Measurements from ENCODE around the gene CD247.

Gene CD247

GRCh38 chr1:167434306-167434705 is 84.0 kb downstream of the CD247 start:
- DNase-seq: no peak

- no peak for DNase-seq
These were observed 84.4 kb downstream of the CD247 start for GRCh38 chr1:167433884-167434283.

DNA sequence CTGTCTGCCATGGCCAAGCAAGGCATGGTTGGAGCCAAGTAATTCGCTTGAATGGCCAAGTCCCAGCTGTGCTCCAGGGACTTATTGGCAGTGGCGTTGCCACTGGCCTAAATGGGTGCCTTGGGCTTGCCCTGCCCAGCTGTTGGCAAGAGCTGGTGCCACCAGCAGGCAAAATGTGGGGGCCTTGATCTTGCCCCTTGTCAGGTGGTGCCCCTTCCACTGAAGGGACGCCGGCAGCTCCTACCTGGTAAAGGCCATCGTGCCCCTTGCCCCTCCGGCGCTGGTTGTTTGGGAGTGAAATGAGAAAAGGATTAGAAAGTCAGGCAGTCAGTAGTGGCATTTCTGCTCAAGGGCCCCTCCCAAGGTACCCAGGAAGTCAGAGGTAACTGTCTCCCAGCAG is 85.5 kb downstream of the CD247 start:
- no peak for DNase-seq

DNA sequence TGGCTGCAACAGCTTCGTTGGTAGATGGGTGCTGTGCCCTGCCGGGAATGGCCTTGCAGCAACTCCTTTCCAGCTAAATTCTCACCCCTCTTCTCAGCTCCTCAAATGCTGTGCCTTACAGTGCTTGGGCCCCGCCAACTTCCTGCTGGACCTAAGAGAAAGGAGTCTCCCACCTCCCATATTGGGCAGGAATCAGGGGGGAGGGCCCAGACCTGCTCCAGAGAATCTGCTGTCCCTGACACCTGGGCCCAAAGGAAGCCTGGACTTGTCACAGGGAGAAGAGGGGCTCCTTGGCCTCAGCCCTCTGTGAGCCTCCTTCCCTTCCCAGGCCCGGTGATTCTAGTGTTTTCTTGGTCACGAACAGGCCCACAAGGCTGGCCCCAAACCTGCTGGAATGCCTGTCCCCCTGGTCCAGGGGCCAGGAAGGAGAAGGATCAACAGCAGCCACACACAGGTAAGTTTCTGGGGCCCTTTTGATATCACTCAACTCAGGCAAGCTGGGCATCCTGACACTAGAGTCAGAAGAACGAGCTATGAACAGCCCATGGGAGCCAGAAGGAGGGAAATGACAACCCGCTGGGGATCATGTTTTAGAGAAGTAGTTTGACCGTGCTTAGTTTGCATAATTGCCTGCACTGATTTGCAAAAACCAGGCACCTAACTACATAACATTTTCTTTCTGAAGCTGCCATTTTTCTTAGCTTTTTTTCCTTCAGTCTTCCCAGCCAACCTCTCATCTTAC is 86.2 kb downstream of the CD247 start:
- DNase-seq: no peak

DNA sequence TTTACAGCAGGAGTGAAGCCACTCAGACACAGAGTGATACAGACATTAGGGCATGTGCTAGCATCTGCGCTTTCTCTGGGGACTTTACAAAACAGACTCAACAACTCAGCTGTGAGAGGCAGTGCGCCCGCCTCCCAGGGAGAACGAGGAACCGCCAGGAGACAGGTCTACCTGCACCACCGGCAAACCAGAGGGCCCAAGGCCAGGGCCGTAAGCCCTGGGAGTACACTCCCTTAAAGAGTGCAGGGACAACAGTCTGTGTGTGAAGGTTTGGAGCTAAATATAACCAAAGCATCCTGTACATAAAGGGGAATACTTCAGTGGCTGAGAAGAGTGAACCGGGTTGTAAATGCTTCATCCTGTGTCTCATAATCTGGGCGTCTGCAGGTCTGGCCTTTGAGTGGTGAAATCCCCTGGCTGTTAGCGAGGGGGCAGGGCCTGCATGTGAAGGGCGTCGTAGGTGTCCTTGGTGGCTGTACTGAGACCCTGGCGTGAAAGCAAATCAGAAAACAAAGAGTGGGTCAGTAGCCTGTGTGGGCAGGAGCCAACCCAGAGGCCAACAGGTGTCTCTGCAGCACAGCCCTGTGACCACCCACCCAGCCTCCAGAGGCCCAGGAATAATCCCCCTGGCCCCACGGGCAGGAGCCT is 86.9 kb downstream of the CD247 start:
- DNase-seq: no peak

- DNase-seq: no peak
These were observed 87.5 kb downstream of the CD247 start for GRCh38 chr1:167430849-167431242.

GRCh38 chr1:167430134-167430848 is 88.0 kb downstream of the CD247 start:
- no peak for DNase-seq

DNA sequence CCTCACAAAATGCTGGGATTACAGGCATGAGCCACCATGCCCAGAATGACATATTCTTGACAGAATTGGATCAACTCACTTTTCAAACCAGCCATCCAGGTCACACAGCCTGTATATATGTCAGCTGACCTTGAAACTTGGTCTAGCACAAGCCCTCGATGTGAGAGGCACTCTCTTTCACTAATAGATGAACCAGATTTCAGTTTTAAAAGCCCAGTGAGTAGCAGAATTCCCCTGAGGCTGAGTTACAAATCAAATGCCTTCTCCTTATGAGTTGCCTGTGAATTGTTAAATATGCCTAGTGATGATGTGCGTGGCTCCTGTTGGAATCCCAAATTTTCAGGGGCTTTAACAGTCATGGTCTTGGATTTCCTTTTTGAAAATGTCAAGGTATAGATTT is 88.7 kb downstream of the CD247 start:
- no peak for DNase-seq

DNA sequence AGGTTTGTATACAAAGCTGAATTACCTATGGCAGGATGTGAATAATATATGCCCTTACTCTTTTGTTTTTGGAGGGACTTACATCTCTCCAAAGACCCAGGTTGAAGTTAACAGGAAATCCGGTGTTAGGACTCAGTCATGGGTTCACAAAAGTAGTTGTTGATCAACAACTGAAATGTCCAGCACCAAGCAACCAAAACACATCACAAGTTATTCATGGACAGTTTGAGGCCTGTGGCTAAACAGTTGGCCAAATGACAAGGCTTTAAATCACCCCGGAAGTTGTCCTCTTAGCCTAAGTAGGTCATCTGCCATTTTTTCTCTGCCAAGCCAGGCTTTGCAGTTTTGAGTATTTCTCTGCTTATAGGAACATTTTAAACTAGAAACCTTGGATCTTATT is 89.9 kb downstream of the CD247 start:
- no peak for DNase-seq

DNA sequence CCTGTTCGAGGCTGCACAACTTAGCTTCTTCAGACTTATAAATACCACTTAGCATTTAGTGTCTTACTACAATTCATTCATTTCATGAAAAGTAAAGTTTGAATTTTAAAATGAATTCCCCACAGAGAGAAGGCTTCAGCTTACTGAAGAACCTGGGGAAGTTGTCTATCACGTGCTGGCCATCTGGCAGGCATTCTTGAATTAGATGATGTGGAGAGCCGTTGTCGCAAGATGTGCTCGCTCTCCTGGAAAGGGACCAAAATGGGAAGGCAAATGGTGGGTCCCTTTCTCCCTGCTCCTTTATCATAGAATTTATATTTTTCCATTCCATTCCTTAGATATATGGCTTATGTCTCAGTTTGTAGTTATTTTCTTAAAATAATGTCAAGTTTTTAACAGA is 90.5 kb downstream of the CD247 start:
- DNase-seq: no peak

DNA sequence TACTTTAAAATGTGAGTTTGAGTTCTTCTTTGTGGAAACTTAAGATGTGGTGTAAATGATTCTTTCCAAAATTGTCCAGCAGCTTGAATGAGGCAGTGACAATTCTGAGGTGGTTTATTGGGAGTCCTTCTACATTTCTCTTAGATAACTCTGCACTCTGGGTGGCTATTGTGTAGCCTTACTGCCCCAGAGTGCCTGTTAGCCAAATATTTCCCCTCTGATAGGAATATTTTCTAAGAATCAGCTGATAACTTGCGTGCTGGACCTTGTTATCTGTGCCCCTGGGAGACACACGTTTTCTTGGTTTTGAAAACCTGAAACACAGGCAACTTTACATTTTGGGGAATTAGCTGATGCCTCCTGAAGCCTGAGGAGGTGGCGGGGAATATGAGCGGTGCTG is 91.6 kb downstream of the CD247 start:
- DNase-seq: no peak

DNA sequence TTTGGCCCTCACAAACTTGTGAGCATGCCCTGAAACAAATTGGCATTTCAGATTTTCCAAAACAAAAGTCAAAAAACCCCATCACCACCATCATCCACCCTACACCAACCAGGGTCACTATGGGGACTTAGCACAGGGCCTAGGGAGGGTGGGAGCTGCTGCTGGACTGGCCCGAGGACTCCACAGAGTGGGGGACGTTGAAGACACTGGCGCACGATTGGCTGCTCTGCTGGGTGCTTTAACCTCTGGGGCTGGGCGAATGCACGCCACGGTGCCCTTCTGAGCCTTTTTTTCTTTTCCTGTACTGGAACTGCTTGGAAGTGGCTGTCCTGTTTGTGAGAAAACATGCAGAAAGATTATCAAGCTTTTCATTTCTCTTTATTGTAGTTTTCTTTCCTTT is 92.8 kb downstream of the CD247 start:
- no peak for DNase-seq

DNA sequence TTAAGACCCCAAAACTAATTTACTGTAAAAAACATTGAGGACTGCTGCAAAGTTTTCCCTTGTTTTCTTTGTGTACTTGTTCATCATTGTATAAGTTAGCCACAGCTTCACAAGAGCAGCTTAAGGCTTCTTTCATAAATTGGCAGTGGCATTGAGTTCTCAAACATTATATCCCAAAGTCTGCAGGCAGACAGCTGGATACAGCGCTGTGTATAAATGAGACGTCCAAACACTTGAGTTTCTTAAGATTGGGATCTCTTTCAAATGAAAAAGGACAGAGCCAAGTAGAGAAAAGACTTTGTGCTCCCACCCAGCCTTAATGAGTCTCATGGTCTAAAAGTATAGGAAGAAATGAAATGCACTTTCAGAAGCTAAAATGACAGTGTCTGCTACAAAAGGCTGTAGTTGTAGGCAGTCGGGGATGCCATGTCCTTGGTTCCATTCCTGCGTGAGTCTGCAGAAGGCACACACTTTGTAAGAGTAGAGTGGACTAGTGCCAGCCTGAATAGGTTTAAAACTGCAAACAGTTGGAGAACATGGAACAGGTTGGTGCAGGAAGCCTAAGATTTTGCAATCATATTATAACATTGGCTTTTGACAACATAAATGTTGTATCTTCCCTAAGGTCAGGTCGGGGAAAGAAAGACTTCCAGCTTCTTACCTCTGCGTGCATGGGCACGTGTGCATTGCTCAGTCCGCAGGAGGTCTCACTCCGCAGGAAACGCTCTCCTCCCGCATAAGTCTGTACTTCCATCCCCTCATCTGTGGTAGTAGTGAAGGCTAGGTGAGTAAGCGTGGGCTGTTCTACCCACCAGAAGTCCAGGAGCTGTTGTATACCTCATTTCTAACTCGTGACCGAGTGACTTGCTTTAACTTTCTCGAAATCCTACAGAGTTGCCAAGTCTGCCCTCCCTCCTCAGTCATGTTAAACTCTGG is 94.4 kb downstream of the CD247 start:
- no peak for DNase-seq

- no peak for DNase-seq
These were observed 97.8 kb downstream of the CD247 start for GRCh38 chr1:167420510-167420909.

DNA sequence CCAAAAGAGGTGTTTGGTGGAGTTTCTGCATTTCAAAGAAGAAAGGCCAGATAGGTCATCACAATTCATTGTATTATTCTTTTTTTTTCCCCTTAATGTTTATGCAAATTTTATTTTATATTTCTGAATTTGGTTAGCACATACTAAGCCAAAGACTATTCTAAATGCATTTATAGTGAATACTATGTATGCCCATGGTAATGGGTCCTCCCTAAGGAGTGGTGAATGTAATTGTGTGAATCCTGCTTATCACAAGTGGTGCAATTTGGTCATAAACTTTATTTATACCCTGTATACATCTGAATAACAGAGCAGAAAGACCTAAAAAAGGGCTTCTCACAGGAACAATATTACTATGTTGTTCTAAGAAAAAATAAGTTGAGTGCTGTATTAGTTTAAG is 99.1 kb downstream of the CD247 start:
- no peak for DNase-seq

DNA sequence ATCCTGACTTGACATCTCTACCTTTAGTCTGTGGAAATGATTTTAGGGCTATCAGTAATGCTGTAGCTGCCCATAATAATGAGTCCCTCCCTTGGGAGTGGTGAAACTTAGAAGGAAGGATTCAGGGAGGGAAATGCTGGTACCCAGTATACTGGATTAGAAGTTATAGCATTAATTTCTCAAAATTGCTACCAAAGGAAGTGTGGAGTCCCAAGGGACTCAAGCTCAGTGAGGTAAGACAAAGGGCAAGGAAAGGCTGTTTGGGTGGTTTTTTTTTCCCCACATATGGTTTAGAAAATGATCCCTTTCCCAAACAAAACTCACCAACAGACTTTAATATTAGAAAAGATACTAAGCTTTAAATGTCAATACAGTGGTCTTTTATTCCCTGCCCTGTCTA is 99.9 kb downstream of the CD247 start:
- no peak for DNase-seq

GRCh38 chr1:167416506-167416905 is 101.8 kb downstream of the CD247 start:
- DNase-seq: no peak

DNA sequence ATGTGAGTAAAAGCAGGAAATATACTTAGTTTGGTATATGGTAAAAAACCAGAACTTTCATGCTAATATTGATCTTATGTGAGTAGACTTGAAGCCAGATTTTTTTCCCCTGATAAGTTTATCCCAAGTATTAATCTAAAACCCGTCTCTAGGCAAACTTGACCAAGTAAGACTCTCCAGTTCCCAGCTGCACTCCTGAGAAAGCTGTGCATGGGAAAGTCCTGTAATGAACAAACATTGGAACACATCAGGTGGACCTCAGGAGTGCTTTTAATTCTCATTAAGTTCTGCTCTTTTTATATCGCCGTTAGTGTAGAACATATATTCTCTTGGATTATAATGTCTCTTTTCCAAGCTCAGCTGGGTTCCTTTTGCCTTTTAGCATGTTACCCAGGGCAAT is 105.0 kb downstream of the CD247 start:
- no peak for DNase-seq

DNA sequence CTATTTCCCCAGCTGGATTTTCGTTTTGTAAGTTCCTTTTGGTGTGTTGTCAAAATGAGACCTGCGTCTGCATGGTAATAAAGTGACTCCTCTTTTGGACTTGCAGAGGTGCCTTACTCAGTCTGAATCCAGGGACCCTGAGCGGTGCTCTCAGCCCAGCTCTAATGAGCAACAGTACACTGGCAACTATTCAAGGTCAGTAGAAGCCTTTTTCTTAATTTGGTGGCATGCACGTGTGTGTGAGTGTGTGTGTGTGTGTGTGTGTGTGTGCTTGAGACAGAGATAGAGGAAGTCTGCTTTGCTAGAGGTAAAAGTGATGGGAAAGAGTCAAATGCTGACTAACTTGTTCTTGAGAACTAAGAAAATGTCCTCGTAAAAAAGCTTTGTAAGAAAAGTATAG is 105.4 kb downstream of the CD247 start:
- no peak for DNase-seq

GRCh38 chr1:167412072-167412471 is 106.3 kb downstream of the CD247 start:
- no peak for DNase-seq

DNA sequence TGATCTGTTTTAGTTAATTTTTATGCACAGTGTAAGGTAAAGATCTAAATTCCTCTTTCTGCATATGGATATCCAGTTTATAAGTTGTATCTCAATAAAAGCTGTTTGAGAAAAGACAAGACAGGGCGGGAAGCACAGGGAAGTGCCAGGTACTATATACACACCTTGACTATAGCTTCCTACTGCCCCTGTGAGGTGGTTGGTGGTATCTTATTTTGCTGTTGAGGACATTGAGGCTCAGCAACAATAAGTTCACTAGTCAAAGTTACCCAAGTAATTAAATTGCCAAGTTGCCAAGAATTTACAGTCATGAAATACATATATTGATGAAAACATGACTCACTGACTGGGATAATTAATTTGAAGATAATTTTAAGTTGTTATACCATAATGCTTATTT is 109.1 kb downstream of the CD247 start:
- no peak for DNase-seq

DNA sequence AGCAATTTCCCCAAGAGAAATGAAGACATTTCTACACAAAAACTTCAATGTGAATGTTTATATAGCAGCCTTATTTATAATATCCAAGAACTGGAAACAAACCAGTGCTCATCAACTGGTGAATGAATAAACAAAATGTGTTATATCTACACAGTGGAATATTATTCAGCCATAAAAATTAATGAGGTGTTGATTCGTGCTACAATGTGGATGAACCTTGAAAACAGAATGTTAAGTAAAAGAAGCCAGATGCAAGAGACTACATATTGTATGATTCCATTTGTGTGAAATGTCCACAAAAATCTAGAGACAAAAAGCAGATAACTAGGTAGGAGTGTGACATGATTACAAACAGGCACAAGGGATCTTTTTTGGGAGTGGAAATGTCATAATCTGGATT is 110.0 kb downstream of the CD247 start:
- DNase-seq: no peak

GRCh38 chr1:167404908-167405307 is 113.4 kb downstream of the CD247 start:
- DNase-seq: no peak
